Measurements from ENCODE around the gene GP1BB.

DNA sequence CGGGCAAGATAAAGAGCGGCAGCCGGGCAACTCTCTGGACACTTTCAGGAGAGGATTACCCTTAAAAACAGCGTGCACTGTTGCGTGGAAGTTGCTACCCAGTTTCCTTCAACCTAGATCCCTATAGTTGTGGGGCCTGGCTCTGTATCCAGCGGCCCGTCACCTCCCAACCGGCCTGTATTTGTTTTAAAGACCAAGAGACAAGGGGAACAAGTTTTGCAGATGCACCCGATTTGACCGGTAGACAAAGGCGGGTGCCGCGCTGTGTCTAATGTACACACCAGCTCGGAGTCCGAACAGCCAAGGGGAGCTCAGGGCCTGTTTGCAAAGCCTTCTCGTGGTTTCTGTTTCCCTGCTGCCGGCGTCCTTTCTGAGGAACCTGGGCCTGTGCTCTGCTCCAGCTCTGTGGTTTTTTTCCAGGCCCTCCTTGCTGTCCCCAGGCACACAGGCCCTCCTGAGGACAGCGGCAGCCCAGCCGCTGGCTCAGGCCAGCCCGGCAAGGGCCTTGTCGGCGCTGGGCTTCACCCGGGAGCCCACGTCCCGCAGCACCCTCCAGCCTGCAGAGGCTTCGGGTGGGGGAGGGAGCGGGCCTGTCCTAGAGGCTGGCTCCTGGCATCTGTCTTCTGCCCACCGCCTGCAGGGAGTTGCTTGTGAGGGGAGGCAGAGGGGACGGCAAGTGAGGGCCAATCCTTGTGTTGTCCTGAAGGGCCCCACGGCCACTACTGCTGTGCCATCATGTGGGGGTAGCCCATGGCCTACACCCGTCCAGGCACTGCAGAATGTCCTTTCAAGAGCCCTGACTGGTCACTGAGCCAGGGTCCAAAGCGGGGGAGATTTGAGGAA is 38.6 kb downstream of the GP1BB start:
- TF ChIP-seq RAD21 (conservative IDR thresholded peaks at IDR 0.05 in 1 of 2, IDR thresholded peaks at IDR 0.05 in 1 of 2) (no peak), NFE2L2 (conservative IDR thresholded peaks at IDR 0.05; ENCODE audit: low read length) (no peak), REST (IDR thresholded peaks at IDR 0.05) (no peak), CTCF (IDR thresholded peaks at IDR 0.05) (no peak)

Data from A549 (cell line).